ENCODE data around the gene TUB. TPM values are rescaled to one million over a fixed set of nuclear protein-coding genes. Genes with fewer than 3 reads are reported as not detected.

Gene TUB
- total and polyA plus RNA-seq, 2 of the 8 experiments (the other 6 are each of a cell fraction or from before 2014, with no cell fraction given), result 15.3 to 31.3 TPM

DNA sequence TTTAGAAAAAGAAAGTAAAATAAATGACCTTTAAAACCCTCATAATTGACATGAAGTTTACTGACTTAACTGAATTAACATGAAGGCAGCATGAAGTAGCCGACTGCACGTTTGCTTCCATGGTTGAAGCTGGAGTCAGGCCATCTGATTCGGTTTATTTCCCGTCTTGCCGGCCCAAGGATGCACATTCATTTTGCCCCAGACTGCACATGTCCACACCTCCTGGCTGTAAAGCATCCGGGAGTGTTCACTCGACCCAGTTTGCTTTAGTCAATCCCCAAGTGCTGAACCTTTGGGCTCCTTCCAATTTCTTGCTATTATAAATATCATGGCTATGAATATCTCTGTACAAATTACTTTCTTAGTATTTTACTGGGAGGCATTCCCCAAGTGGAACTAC lies 17.7 kb upstream of the TUB start:
- no peak for TF ChIP-seq SP1 (IDR thresholded peaks at IDR 0.05; ENCODE audit: low read depth, low read length)
- no peak overlapping the region for H4K8ac ChIP-seq (ENCODE audit: extremely low read depth, insufficient read depth, low read length)
- H4K91ac ChIP-seq (replicated peaks; ENCODE audit: insufficient read length, low read length), result no peak overlapping the region
- no peaks in the 10 kb centered on the region for H3K79me2 ChIP-seq (ENCODE audit: control insufficient read depth in 1 of 2, insufficient read depth in 2 of 2, low read length in 2 of 2)
- H2BK20ac ChIP-seq (ENCODE audit: low read length), result no peak overlapping the region
- no peak overlapping the region for H3K4me3 ChIP-seq (ENCODE audit: extremely low read depth in 1 of 4, insufficient read depth in 2 of 4, low read depth in 3 of 4, low read length in 4 of 4)
- no peak overlapping the region for H3K4ac ChIP-seq (replicated peaks; ENCODE audit: insufficient read length, low read depth, low read length)
- H3K36me3 ChIP-seq (ENCODE audit: control insufficient read depth in 2 of 4, insufficient read depth in 4 of 4, low read length in 3 of 4), result no peaks in the 10 kb centered on the region
- H2BK5ac ChIP-seq (ENCODE audit: low read depth, low read length), result no peak overlapping the region
- H3K27me3 ChIP-seq (replicated peaks in 1 of 4; ENCODE audit: control insufficient read depth in 3 of 4, extremely low read depth in 1 of 4, insufficient read depth in 3 of 4, low read length in 3 of 4), result no peaks in the 10 kb centered on the region
- H3K79me1 ChIP-seq (ENCODE audit: low read depth, low read length), result no peaks in the 10 kb centered on the region
- no peaks in the 10 kb centered on the region for H3K9me3 ChIP-seq (ENCODE audit: insufficient read depth in 2 of 2, low read depth in 1 of 2, low read length in 1 of 2)
- H2BK15ac ChIP-seq (ENCODE audit: low read length), result no peak overlapping the region
- no peak overlapping the region for H2AFZ ChIP-seq (ENCODE audit: low read length)
- DNase-seq (ENCODE audit: low read depth in 1 of 2, low spot score in 2 of 2) (no peak), FAIRE-seq (no peak)
- no peak overlapping the region for H3K27ac ChIP-seq (ENCODE audit: low read depth, low read length)
- H3K4me2 ChIP-seq (ENCODE audit: insufficient read depth in 1 of 2, low read depth in 2 of 2, low read length in 2 of 2), result no peak overlapping the region
- no peak overlapping the region for H4K5ac ChIP-seq (ENCODE audit: insufficient read length, low read depth, low read length)
- ChIA-PET CTCF (ENCODE audit: partially characterized antibody) (interaction anchor here (0.7 to 2.2 kb wide), 8 partner anchors 9 to 57 kb away, joined by 3 to 17 read pairs (median 4); no protein-coding TSS in a partner anchor), POLR2A (ENCODE audit: partially characterized antibody) (interaction anchor here (0.9 kb wide), 1 partner anchor 76 kb away, joined by 3 read pairs; the partner anchor contains the start of gene EIF3F)
- H3K23ac ChIP-seq (ENCODE audit: insufficient read length), result no peak overlapping the region
- H3K56ac ChIP-seq (replicated peaks; ENCODE audit: insufficient read length, low read depth, low read length), result no peak overlapping the region
- H3K4me1 ChIP-seq (replicated peaks in 1 of 4; ENCODE audit: control insufficient read depth in 3 of 4, insufficient read depth in 4 of 4, low read length in 3 of 4), result 0 out of 7 replicates have a peak, but pooled peaks cover 0 to 2% (median 0%) of the 10 kb centered on the region in 4 experiments
- H4K20me1 ChIP-seq (replicated peaks in 1 of 2; ENCODE audit: control insufficient read depth in 1 of 2, insufficient read depth in 2 of 2, low read length in 2 of 2), result no peaks in the 10 kb centered on the region
- H3K9ac ChIP-seq (replicated peaks in 1 of 4; ENCODE audit: extremely low read depth in 1 of 4, low read depth in 3 of 4, low read length in 3 of 4), result no peak overlapping the region
- no peak overlapping the region for H2BK12ac ChIP-seq (ENCODE audit: low read depth, low read length)
- H3K18ac ChIP-seq (ENCODE audit: extremely low read depth, low read length), result no peak overlapping the region
- no peak overlapping the region for H3K14ac ChIP-seq (ENCODE audit: insufficient read length)
- 91% methylated on average over 7 of the region's 7 CpGs; no CpG with 5 or more reads in 1 of the 2 experiments for WGBS, 2 experiments (ENCODE audit: extremely low coverage in 1 of 2, insufficient coverage in 1 of 2, insufficient read length in 1 of 2, insufficient replicate concordance in 2 of 2, low coverage in 1 of 2, low lambda C conversion rate in 2 of 2, missing lambda C conversion rate in 1 of 2)
- no peaks in the 10 kb centered on the region for H3K23me2 ChIP-seq (ENCODE audit: low read depth, low read length)
- no peak overlapping the region for H2BK120ac ChIP-seq (replicated peaks; ENCODE audit: low read depth, low read length)
- no peak overlapping the region for H2AK5ac ChIP-seq (ENCODE audit: low read depth, low read length)
